ENCODE measurements around the gene GLTP.

DNA sequence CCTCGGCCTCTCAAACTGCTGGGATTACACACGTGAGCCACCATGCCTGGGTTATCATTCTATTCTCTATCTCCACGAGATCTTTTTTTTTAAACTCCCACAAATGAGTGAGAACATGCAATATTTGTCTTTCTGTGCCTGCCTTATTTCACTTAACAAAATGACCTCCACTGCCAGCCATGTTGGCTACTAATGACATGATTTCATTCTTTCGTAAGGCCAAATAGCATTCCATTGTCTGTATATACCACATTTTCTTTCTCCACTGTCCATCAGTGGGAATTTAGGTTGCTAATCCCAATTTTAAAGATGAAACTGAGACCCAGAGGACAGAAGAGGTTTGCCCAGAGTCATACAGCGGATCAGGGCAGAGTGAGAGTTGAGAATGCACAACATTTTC is 36.2 kb downstream of the GLTP start:
- TF ChIP-seq, protein P1, sequence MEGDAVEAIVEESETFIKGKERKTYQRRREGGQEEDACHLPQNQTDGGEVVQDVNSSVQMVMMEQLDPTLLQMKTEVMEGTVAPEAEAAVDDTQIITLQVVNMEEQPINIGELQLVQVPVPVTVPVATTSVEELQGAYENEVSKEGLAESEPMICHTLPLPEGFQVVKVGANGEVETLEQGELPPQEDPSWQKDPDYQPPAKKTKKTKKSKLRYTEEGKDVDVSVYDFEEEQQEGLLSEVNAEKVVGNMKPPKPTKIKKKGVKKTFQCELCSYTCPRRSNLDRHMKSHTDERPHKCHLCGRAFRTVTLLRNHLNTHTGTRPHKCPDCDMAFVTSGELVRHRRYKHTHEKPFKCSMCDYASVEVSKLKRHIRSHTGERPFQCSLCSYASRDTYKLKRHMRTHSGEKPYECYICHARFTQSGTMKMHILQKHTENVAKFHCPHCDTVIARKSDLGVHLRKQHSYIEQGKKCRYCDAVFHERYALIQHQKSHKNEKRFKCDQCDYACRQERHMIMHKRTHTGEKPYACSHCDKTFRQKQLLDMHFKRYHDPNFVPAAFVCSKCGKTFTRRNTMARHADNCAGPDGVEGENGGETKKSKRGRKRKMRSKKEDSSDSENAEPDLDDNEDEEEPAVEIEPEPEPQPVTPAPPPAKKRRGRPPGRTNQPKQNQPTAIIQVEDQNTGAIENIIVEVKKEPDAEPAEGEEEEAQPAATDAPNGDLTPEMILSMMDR (IDR thresholded peaks at IDR 0.05; ENCODE audit: low read depth, low read length, poor library complexity, severe bottlenecking), result no peak
- TF ChIP-seq EZH2phosphoT487 (IDR thresholded peaks at IDR 0.05; ENCODE audit: borderline replicate concordance, low read length), result no peak
